GM18907 (cell line): ENCODE measurements around the gene FER1L5.

Experiments
- ATAC-seq: cut with Tn5 transposase; IDR thresholded peaks from one replicate; pipeline ENCODE4 v1.9.1; 2021; ENCODE audit warnings: mild to moderate bottlenecking, moderate library complexity; ENCODE audit not compliant: unreplicated experiment

The FER1L5 gene

GRCh38 chr2:96679848-96680247 is 37.3 kb downstream of the FER1L5 start:
- no peak for ATAC-seq

GRCh38 chr2:96680561-96681141 is 38.1 kb downstream of the FER1L5 start:
- ATAC-seq = no peak

- ATAC-seq = no peak
Measured at GRCh38 chr2:96681540-96681939, 39.0 kb downstream of the FER1L5 start.

- no peak for ATAC-seq
Measured at GRCh38 chr2:96683307-96683706, 40.7 kb downstream of the FER1L5 start.

- ATAC-seq = no peak
Measured at GRCh38 chr2:96683972-96684820, 41.6 kb downstream of the FER1L5 start.

GRCh38 chr2:96684883-96685576 is 42.5 kb downstream of the FER1L5 start:
- no peak for ATAC-seq

GRCh38 chr2:96685577-96686459 is 43.3 kb downstream of the FER1L5 start:
- ATAC-seq = no peak

- ATAC-seq = no peak
Measured at GRCh38 chr2:96687266-96687665, 44.7 kb downstream of the FER1L5 start.

- no peak for ATAC-seq
Measured at GRCh38 chr2:96687711-96688640, 45.4 kb downstream of the FER1L5 start.

- ATAC-seq = no peak
Measured at GRCh38 chr2:96688649-96689430, 46.3 kb downstream of the FER1L5 start.

- no peak for ATAC-seq
Measured at GRCh38 chr2:96689431-96689991, 46.9 kb downstream of the FER1L5 start.

GRCh38 chr2:96690306-96691021 is 47.9 kb downstream of the FER1L5 start:
- ATAC-seq = no peak

- ATAC-seq = no peak
Measured at GRCh38 chr2:96691022-96691612, 48.6 kb downstream of the FER1L5 start.

GRCh38 chr2:96692094-96692971 is 49.8 kb downstream of the FER1L5 start:
- no peak for ATAC-seq

- ATAC-seq = no peak
Measured at GRCh38 chr2:96693286-96694200, 51.0 kb downstream of the FER1L5 start.

- ATAC-seq = no peak
Measured at GRCh38 chr2:96694279-96694678, 51.7 kb downstream of the FER1L5 start.
